Embryonic facial prominence (tissue), 1 donor: ENCODE measurements around the gene KNDC1.

Source experiments
- DNase-seq: peaks from one replicate; pipeline ENCODE4 v3.0.0-alpha.2; 2016; ENCODE audit errors: extremely low spot score

KNDC1 gene

GRCh38 chr10:133177380-133178157 is 17.6 kb downstream of the KNDC1 start:
- no peak for DNase-seq

GRCh38 chr10:133178357-133179127 is 18.5 kb downstream of the KNDC1 start:
- no peak for DNase-seq

- no peak for DNase-seq
Measured at GRCh38 chr10:133179128-133179520, 19.1 kb downstream of the KNDC1 start.

GRCh38 chr10:133179651-133180050 is 19.6 kb downstream of the KNDC1 start:
- no peak for DNase-seq

GRCh38 chr10:133180192-133180964 is 20.4 kb downstream of the KNDC1 start:
- no peak for DNase-seq

- DNase-seq = no peak
Measured at GRCh38 chr10:133180965-133181639, 21.1 kb downstream of the KNDC1 start.

- no peak for DNase-seq
Measured at GRCh38 chr10:133182190-133182589, 22.2 kb downstream of the KNDC1 start.

- DNase-seq = no peak
Measured at GRCh38 chr10:133182791-133183645, 23.0 kb downstream of the KNDC1 start.

- DNase-seq = no peak
Measured at GRCh38 chr10:133183646-133184378, 23.8 kb downstream of the KNDC1 start.

- no peak for DNase-seq
Measured at GRCh38 chr10:133184591-133185244, 24.7 kb downstream of the KNDC1 start.

GRCh38 chr10:133185421-133185820 is 25.4 kb downstream of the KNDC1 start:
- DNase-seq = no peak

GRCh38 chr10:133185916-133186315 is 25.9 kb downstream of the KNDC1 start:
- DNase-seq = no peak

GRCh38 chr10:133186416-133187090 is 26.5 kb downstream of the KNDC1 start:
- DNase-seq = no peak

- no peak for DNase-seq
Measured at GRCh38 chr10:133187091-133187905, 27.3 kb downstream of the KNDC1 start.

- DNase-seq = no peak
Measured at GRCh38 chr10:133187906-133188681, 28.1 kb downstream of the KNDC1 start.

GRCh38 chr10:133189256-133189655 is 29.2 kb downstream of the KNDC1 start:
- DNase-seq = no peak

GRCh38 chr10:133189726-133190125 is 29.7 kb downstream of the KNDC1 start:
- DNase-seq = no peak
